OCI-LY3 (cell line): ENCODE data around the gene PLA2G6.

Source experiments
- H2AFZ ChIP-seq: fragments of 200-600, 300-600 bp; shearing (Covaris generic); 2 replicates; pipeline ENCODE4 v1.6.0; 2014; ENCODE audit warnings: antibody characterized with exemption, low read depth, low read length
- H3K27ac ChIP-seq: fragments of 200-600, 300-600 bp; sonication (generic); 2 replicates; pipeline ENCODE4 v1.5.1; 2014; ENCODE audit warnings: mild to moderate bottlenecking, low read length, moderate library complexity, mixed read lengths
- H3K27me3 ChIP-seq: fragments of 200-600, 300-600 bp; sonication (generic); 2 replicates; pipeline ENCODE4 v1.6.1; 2014; ENCODE audit warnings: low read depth, low read length, mixed read lengths
- H3K36me3 ChIP-seq: fragments of 200-600, 300-600 bp; sonication (generic); replicated peaks from 2 replicates; pipeline ENCODE3; 2014; ENCODE audit warnings: low read depth, low read length, mixed read lengths
- H3K4me1 ChIP-seq: fragments of 300-600, 200-600 bp; sonication (generic); 2 replicates; pipeline ENCODE4 v1.6.1; 2014; ENCODE audit warnings: low read length, mixed read lengths
- H3K4me2 ChIP-seq: fragments of 200-600, 300-600 bp; sonication (generic); 2 replicates; pipeline ENCODE4 v1.6.1; 2014; ENCODE audit warnings: low read length, mixed read lengths
- H3K4me3 ChIP-seq: fragments of 300-600, 200-600 bp; sonication (generic); 2 replicates; pipeline ENCODE4 v1.5.1; 2014; ENCODE audit warnings: antibody characterized with exemption, mild to moderate bottlenecking, low read length, moderate library complexity
- H3K79me2 ChIP-seq: fragments of 300-600, 200-600 bp; shearing (Covaris generic); 2 replicates; pipeline ENCODE4 v1.6.1; 2014; ENCODE audit warnings: mild to moderate bottlenecking, low read length, mixed read lengths
- H3K9ac ChIP-seq: fragments of 300-600, 200-600 bp; shearing (Covaris generic); 2 replicates; pipeline ENCODE4 v1.6.0; 2014; ENCODE audit warnings: mild to moderate bottlenecking, low read length, moderate library complexity
- H3K9me3 ChIP-seq: fragments of 200-600, 300-600 bp; shearing (Covaris generic); 2 replicates; pipeline ENCODE4 v1.6.1; 2014; ENCODE audit warnings: low read length, mixed read lengths; ENCODE audit not compliant: insufficient read depth
- H4K20me1 ChIP-seq: fragments of 200-600, 300-600 bp; sonication (generic); 2 replicates; pipeline ENCODE4 v1.6.1; 2016; ENCODE audit warnings: low read length, mixed read lengths; ENCODE audit not compliant: insufficient read depth
- CTCF ChIP-seq: fragments of 200-600, 300-600 bp; sonication (generic); IDR thresholded peaks from 2 replicates; pipeline ENCODE4 v1.5.1; 2014; ENCODE audit warnings: antibody characterized with exemption, low read length, low read depth
- EZH2phosphoT487 ChIP-seq: fragments of 200-600 bp; shearing (Covaris generic); IDR thresholded peaks from 2 replicates; pipeline ENCODE4 v1.6.1; 2018; ENCODE audit warnings: antibody characterized with exemption, mixed run types, low read depth

PLA2G6 gene

GRCh38 chr22:38193580-38193979 is 11.9 kb upstream of the PLA2G6 start:
- H3K27me3 ChIP-seq, result peaks cover 3% of the 10 kb centered on the region; the same call in 1 of the 2 replicates
- peaks cover 3% of the 10 kb centered on the region; the same call in 1 of the 2 replicates for H3K4me1 ChIP-seq
- no peak overlapping the region for H3K9ac ChIP-seq
- no peaks in the 10 kb centered on the region for H3K36me3 ChIP-seq
- H3K79me2 ChIP-seq, result no peaks in the 10 kb centered on the region
- TF ChIP-seq EZH2phosphoT487 (no peak), CTCF (no peak)
- no peak overlapping the region for H3K4me3 ChIP-seq
- no peak overlapping the region for H3K4me2 ChIP-seq
- H3K27ac ChIP-seq, result no peak overlapping the region
- no peaks in the 10 kb centered on the region for H3K9me3 ChIP-seq
- no peaks in the 10 kb centered on the region for H4K20me1 ChIP-seq
- no peak overlapping the region for H2AFZ ChIP-seq

- no peak overlapping the region for H3K9ac ChIP-seq
- no peak overlapping the region for H3K4me2 ChIP-seq
- H3K9me3 ChIP-seq, result no peaks in the 10 kb centered on the region
- peaks cover 3% of the 10 kb centered on the region; the same call in 1 of the 2 replicates for H3K4me1 ChIP-seq
- no peaks in the 10 kb centered on the region for H3K79me2 ChIP-seq
- no peaks in the 10 kb centered on the region for H4K20me1 ChIP-seq
- no peaks in the 10 kb centered on the region for H3K36me3 ChIP-seq
- H3K27me3 ChIP-seq, result peaks cover 3% of the 10 kb centered on the region; the same call in 1 of the 2 replicates
- no peak overlapping the region for H2AFZ ChIP-seq
- H3K4me3 ChIP-seq, result no peak overlapping the region
- no peak overlapping the region for H3K27ac ChIP-seq
- no peak for TF ChIP-seq CTCF
- TF ChIP-seq EZH2phosphoT487, result no peak
Measured at GRCh38 chr22:38192475-38192863, 10.8 kb upstream of the PLA2G6 start.

GRCh38 chr22:38191731-38192474 is 10.3 kb upstream of the PLA2G6 start:
- H3K9ac ChIP-seq, result no peak overlapping the region
- no peaks in the 10 kb centered on the region for H3K79me2 ChIP-seq
- H3K9me3 ChIP-seq, result no peaks in the 10 kb centered on the region
- H3K27me3 ChIP-seq, result peaks cover 3% of the 10 kb centered on the region; the same call in 1 of the 2 replicates
- no peak overlapping the region for H3K27ac ChIP-seq
- no peaks in the 10 kb centered on the region for H4K20me1 ChIP-seq
- TF ChIP-seq EZH2phosphoT487 (no peak), CTCF (no peak)
- H3K4me2 ChIP-seq, result no peak overlapping the region
- no peaks in the 10 kb centered on the region for H3K36me3 ChIP-seq
- H2AFZ ChIP-seq, result peak overlapping the region; percentile 9; the same call in 1 of the 2 replicates
- H3K4me1 ChIP-seq, result peaks cover 3% of the 10 kb centered on the region; the same call in 1 of the 2 replicates
- no peak overlapping the region for H3K4me3 ChIP-seq

- H2AFZ ChIP-seq, result no peak overlapping the region
- H3K36me3 ChIP-seq, result no peaks in the 10 kb centered on the region
- H3K27ac ChIP-seq, result no peak overlapping the region
- no peaks in the 10 kb centered on the region for H4K20me1 ChIP-seq
- H3K4me3 ChIP-seq, result no peak overlapping the region
- no peak overlapping the region for H3K4me2 ChIP-seq
- H3K79me2 ChIP-seq, result no peaks in the 10 kb centered on the region
- no peak overlapping the region for H3K9ac ChIP-seq
- no peaks in the 10 kb centered on the region for H3K9me3 ChIP-seq
- H3K27me3 ChIP-seq, result peaks cover 3% of the 10 kb centered on the region
- TF ChIP-seq EZH2phosphoT487 (no peak), CTCF (no peak)
- H3K4me1 ChIP-seq, result peaks cover 3% of the 10 kb centered on the region; the same call in 1 of the 2 replicates
Measured at GRCh38 chr22:38191055-38191454, 9.4 kb upstream of the PLA2G6 start.
